GM19467 (cell line): ENCODE measurements around the gene SLC22A8.
"Not testable (repeated sequence)": the region's sequence is repeated elsewhere in the genome, so short reads cannot be mapped to it uniquely, and the experiment has no call there.

Experiments
- ATAC-seq: cut with Tn5 transposase; IDR thresholded peaks from one replicate; pipeline ENCODE4 v1.9.1; 2021; ENCODE audit warnings: mild to moderate bottlenecking, moderate library complexity; ENCODE audit not compliant: unreplicated experiment

Gene SLC22A8, protein sequence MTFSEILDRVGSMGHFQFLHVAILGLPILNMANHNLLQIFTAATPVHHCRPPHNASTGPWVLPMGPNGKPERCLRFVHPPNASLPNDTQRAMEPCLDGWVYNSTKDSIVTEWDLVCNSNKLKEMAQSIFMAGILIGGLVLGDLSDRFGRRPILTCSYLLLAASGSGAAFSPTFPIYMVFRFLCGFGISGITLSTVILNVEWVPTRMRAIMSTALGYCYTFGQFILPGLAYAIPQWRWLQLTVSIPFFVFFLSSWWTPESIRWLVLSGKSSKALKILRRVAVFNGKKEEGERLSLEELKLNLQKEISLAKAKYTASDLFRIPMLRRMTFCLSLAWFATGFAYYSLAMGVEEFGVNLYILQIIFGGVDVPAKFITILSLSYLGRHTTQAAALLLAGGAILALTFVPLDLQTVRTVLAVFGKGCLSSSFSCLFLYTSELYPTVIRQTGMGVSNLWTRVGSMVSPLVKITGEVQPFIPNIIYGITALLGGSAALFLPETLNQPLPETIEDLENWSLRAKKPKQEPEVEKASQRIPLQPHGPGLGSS

DNA sequence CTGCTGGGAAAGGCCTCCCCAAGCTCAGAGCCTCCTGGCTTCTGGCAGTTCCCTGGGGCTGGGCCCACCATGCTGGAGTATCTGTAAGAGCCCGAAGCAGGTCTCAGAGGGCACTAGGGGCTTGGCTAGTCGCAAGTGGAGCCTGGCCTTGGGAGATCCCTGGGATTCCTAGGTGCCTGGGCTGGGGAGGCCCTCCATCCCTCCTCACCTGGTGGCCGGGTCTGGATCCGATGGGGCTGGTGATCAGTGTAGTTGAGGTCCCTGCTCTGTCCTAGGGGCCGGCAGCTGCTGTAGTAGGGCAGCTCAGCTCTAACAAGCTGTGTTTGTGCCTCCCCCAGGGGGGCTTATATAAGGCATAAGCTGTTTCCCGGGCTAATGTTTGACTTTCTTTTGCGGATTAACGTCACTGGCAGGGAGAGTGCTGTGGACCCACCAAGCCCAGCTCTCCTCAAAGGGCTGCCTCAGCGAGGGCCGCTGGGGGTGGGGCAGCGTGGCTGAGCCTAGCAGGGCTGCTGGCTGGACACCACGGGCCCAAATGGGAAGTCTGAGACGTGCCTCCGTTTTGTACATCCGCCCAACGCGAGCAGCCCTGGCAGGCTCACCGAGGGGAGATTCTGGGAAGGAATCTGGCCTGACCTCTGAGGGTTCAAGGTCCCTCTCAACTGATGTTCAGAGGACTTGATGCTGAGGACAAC lies at the start of gene SLC22A8:
SLC22A8 (minus strand) TSS at position 321 of the 695 bp plus-strand sequence. CDS start 883 bp downstream, outside the sequence.
- ATAC-seq, result no peak

DNA sequence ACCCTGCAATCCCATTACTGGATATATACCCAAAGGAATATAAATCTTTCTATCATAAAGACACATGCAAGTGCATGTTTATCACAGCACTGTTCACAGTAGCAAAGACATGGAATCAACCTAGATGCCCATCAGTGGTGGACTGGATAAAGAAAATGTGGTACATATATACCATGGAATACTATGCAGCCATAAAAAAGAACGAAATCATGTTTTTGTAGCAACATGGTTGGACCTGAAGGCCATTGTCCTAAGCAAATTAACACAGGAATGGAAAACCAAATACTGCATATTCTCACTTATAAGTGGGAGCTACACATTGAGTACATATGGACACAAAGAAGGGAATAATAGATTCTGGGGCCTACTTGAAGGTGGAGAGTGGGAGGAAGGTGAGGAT lies 30.6 kb upstream of the SLC22A8 start:
- not testable (repeated sequence) for ATAC-seq

DNA sequence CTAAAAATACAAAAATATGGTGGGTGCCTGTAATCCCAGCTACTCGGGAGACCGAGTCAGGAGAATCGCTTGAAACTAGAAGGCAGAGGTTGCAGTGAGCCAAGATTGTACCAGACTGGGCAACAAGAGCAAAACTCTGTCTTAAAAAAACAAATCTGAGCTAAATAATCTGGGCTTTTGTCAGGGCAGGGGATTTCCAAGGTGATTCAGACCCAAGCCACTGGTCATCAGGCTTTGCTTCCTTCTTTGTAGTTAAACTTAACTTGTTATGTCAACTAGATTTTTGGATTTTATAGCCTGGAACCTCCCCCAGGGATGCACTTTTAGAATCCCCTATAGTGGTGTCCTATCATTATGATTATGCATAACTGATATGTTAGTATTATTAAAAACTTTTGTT lies 27.0 kb upstream of the SLC22A8 start:
- ATAC-seq, result no peak

DNA sequence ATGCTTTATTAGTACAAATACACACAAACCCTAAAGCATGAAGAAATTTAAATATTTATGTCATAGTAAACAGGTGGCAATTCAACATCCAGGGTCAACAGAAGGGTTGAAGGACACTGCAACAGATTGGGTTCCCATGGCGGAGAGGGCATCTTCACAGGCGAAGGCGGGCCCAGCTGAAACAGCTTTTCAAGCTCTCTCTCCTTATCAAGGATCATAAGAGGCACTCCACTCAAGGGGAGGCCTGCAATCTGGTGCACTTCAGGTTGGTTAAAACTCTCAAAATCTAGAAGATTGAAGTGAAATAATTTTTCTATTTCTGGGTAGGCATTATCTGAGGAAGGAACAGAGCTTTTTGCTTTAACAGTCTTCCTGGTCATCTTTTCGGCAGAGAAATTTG lies 16.8 kb upstream of the SLC22A8 start:
- no peak for ATAC-seq

DNA sequence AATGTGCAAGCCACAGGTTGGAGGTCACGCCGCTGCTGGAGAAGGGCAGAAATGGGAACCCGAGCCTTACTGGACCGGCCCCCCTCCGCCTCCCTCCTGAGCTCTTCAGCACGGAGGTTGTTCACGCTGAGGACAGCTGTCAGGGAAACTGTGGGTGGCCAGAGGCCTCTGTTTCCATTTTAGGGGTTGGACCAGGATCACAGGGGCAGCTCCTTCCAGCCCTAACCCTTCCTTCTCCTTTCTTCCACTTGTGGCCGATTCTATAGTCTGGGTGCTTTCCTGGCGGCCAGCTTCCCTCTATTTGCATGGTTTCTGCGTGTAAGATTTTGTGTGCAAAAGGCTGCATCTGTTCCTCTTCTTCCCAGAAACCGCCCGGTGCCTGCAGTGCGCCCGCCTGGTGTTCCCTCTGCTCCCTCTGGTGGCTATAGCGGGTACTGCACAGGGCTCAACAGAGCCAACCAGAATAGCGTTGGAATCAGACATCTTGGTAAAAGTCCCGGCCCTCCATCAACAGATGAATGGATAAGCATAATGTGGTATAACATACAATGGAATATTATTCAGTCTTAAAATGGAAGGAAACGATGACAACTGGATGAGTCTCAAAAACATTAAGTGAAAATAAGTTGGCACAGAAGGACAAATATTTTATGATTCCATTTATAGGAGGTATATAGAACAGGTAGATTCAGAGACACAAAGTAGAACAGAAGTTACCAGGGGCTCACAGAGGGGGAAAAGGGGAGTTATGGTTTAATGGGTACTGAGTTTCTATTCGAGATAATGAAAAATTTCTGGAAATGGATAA lies 8.4 kb upstream of the SLC22A8 start:
- no peak for ATAC-seq

DNA sequence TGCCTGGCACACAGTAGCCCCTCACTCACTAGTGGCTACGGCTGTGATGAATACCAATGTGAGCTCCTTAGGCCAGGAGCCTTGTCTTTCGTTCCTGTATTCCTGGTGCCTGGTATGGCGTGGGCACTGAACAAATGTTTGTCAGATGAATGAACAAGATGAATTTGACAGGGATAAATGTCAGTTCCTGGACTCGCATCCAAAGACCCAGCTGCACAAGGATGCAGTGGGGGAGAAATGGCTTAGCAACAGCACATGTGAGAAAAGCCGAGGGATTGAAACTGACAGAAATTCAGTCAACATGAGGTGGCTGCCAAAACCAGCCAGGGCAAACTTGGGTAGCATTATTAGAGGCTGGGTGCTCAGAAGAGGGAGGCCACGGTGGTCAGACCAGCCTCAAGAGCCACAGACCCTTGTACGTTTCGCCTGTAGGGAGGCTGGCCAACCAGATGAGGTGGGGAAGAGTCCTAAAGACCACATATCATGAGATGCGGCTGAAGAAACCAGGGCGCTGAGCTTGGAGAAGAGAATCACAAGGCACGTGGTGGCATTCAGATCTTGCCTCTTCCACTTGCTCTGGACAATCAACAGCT lies 7.7 kb upstream of the SLC22A8 start:
- no peak for ATAC-seq

DNA sequence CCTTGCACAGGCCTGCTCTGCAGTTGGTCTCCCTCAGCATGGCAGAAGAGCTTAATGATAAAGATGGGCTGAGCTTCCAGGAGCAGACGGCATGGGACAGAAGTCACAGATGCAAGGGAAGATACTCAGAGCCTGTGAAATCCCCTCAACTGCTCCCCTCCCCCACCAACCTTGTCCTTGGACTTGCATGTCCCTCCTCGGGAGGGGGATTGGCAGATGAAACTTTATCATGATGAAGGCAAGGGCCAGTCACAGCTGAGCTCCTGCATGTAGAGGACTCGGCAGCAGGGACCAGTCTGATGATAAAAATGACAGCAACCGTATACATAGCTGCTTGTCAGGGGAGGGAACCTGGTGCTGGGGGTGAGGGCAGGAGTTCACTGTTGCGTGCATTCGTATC lies 6.8 kb upstream of the SLC22A8 start:
- ATAC-seq, result no peak

DNA sequence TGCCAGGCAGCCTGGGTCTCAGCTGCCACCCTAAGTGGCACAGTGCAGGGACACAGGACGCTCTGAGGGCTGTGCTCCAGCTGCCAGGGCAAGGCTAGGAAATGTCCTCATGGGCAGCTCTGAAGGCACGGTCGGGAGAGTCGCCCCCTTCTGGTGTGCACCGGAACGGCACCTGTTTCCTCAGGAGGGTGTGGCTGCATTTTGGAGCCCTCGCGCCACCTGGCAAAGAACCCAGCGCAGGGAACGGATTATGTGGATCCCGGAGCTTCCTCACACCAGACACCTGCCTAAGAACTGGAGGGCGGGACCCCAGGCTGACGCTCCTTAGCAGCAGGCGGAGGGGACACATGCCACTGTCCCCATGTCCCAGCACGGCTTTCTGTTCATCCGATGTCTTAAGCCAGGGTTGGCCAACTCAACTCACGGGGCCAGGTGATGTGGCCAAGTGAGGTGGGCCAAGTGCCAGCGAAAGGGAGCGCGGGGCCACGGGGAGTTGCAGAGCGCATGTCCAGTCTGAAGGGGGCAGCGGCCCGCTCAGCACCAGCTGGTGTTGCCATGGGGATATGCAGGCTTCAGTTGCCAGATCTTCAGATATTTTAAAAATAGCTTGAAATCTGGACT lies 5.1 kb upstream of the SLC22A8 start:
- ATAC-seq, result no peak

DNA sequence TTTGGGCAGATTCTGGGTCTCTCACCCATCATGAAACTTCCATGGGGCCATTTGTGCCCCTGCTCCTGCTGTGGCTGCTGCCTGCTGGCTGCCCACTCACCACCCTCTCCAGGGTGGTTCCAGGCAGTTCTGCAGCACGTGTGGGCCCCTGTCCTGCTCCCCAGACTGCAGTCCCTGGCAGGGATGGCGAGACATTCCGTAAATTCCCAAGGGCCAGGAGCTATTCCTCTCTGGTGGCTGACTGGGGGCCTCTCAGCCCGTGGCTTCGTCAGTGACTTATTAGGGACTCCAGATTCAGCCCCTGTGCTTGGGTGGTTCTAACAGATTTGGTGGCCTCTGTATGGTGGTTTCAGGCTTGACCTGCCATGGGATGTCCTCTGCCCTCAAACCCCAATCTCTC lies 3.9 kb upstream of the SLC22A8 start:
- no peak for ATAC-seq

DNA sequence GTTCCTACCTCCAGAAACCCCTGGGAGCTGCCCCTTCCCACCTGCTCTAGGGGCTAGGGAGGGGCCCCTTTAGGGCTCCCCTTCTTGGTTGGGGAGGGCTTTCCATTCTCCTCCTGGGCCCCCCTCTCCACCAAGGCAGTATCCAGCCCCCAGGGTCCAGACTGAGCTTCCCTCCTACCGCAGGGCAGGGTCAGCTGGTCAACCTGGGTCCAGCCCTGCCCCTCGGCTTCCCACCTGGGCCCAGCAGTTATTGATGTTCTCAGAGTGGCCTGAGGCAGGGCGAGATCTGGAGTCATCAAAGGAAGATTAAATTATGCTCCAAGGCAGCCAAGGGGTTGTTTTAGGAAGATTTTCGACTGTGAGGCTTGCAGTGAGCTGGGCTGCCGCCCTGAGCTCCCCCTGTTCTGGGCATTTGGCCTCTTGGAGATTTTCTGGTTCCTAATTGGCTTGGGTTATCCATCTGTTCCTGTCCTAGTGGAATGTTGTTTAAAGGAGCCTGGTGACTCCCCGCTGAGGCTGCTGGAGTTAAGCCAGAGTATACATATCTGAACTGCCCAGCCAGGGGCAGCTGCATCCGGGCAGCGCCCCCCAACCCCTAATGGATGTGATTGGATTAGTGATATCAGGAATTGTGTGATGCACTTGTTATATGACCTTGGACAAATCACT lies 1.8 kb upstream of the SLC22A8 start:
- no peak for ATAC-seq

DNA sequence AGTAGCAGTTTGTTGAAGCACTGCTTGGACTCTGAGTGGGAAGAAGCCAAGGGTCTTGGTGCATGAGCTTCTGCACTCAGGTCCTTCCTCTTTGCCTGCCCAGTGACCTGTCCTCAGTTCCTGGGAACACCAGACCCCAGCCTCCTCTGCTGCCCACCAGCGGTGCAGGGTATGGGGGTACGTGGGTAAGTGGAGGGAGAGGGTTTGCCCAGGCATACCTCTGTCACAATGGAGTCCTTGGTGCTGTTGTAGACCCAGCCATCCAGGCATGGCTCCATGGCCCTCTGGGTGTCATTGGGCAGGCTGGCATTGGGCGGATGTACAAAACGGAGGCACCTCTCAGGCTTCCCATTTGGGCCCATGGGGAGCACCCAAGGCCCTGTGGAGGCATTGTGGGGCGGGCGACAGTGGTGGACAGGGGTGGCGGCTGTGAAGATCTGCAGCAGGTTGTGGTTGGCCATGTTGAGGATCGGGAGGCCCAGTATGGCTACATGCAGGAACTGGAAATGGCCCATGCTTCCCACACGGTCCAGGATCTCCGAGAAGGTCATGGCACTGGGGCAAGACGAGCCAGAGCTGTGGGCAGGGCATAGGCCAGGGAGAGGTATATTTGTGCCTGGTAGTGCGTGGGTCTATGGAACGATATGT lies 1.1 kb downstream of the SLC22A8 start:
- no peak for ATAC-seq

DNA sequence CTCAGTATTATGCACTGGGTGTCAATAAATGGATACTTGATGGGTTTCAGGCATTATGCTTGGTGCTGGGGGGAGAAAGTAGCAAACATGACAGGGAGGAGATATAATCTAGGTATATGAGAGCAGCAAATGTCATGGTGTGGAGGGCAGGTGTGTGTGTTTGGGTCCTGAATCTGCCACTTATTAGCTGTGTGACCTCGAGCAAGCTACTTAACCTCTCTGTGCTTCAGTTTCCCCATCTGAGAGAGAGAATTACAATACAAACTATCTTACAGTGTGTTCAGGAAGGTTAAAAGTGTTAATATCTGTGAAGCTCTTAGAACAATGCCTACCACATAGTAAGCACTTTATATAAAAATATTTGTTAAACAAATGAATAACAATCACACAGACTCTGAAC lies 2.8 kb downstream of the SLC22A8 start:
- no peak for ATAC-seq

DNA sequence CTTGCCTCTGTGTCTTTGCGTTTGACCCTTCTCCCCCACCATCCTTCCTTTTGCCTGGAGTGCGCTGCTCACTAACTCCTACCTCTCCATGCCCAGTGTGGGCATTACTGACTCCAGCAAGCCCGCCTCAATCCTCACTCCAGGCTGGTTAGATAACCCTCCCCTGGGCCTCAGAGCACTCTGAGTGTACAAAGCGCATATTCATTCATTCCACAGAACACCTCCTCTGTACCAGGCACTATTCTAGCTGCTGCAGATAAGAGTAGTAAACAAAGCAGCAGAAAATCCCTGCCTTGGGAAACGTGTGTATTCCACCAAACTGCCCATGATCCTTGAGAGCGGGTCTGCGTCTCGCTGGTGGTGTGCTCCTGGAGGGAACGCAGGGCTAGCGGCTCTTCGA lies 3.2 kb downstream of the SLC22A8 start:
- no peak for ATAC-seq

DNA sequence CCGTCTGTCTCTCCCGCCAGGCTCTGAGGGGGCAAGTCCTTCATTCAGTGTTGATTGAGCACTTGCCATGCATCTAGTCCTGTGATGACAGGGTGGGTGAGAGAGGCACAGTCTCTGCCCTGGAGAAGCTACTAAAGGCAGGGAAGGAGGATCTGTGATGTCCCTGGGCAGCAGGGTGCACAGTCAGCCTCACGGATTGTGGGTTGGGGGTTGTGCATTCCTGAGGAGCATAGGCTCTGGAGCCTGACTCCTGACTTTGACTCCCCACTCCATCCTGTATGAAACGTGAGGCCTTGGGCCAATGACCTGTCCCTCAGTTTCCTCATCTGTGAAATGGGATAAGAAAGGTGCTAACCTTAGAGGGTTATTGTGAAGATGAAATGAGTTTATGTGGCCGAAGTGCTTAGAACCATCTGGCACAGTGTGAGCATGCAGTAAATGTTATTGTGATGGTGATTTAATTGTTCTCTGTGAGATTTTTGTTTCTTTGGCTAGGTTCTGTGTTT lies 4.7 kb downstream of the SLC22A8 start:
- no peak for ATAC-seq

DNA sequence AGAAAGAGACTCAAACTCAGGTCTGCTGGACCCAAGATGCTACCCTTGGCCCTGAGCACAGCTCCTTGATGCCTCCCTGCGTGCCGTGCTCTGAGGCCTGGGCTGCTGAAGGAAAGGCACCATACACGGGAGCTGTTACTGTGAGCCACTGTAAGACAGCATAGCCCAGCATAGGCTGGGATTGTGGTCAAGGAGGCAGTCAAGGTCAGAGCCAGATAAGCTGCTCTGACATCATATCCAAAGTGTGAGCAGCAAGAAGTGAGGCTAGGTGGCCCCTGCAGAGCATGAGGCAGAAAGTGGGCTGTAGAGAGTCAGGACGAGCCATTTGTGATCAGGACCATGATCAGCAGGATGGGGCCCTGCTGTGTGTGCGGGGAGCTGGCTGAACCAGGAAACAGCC lies 7.7 kb downstream of the SLC22A8 start:
- no peak for ATAC-seq

DNA sequence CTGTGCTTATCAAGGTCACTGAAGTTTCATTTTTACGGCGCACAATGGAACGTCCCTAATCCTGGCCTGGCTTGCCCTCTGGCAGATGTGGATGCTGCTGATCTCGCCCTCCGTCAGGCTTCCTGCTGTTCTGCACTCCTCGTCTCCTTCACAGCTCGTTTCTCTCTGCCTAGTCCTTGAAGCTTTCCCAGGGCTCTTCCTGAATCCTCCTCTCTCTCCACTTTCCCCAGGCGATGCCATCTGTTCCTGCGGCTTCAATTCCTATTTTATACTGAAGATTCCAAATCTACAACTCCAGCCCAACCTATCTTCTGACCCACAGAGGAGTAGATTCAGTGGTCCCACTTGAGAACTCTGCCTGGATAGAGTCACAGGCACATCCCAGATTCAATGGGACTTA lies 14.2 kb downstream of the SLC22A8 start:
- no peak for ATAC-seq

DNA sequence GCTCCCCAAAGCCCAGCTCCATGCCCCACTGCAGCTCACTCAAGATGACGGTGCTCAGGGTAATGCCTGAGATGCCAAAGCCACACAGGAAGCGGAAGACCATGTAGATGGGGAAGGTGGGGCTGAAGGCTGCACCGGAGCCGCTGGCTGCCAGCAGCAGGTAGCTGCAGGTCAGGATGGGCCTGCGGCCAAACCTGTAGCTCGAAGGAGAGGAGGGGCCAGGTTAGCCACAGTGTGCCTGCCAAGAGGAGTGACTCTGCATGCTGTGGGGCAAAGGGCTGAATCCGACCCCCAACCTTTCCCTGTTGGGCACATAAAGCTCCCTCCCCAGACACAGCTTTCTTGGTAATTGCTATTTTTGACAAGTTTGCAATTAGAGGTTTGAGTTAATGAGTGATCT lies 16.0 kb downstream of the SLC22A8 start:
- no peak for ATAC-seq

DNA sequence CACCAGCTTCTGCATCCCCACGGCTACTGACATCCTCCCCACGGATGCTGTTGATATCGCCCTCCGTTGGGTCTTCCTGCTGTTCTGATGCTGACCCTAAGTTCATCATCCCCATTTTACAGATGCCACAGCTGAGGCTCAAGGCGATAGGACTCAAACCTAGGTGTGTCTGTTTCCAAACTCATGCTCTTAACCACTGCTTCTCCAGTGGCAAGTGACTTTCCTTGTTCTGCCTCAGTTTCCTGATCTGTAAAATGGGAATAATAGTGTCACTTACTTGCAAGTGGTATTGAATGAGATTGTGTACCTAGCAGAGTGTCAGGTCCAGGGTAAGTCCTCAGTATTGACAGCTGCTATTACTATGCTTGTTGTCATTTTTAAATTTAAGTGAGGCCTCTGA lies 16.5 kb downstream of the SLC22A8 start:
- no peak for ATAC-seq

DNA sequence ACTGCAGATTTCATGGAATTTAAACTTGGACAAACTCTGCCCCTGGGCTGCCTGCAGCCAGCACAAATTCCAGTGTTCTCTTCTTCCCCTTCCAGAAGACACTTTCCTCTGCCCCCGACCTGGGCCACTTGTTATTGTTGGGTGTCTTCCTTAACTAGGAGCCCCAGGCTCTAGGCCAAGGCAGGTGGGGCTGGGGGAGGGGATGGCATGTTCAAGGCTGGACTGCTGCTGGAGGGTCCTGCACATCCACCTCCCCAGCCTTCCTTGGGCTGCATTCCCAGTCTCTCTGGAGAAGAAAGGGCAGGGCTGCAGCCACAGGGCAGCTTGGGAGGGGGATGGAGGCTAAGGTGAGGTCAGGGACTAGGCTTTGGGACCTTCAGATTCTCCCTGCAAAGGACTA lies 19.4 kb downstream of the SLC22A8 start:
- ATAC-seq, result no peak
